ENCODE measurements around the gene ABCA1.

GRCh38 chr9:104921067-104921741 is 6.8 kb downstream of the ABCA1 start:
- TF ChIP-seq EZH2phosphoT487 (IDR thresholded peaks at IDR 0.05; ENCODE audit: low read depth) (no peak), CTCF (IDR thresholded peaks at IDR 0.05; ENCODE audit: low read depth, low read length) (no peak)

All from OCI-LY3 (cell line).